Activated effector memory CD4-positive, alpha-beta T cell treated with anti-CD3 and anti-CD28 coated beads, Interleukin-2, amount 50 U/mL, for 16 hours (primary cell): Measurements from ENCODE around the gene FMN2.
"Not testable (repeated sequence)": the region's sequence is repeated elsewhere in the genome, so short reads cannot be mapped to it uniquely, and the experiment has no call there.

Experiments used
- DNase-seq: peaks from one replicate; pipeline ENCODE4 v3.0.0-alpha.2; 2020

The FMN2 gene

DNA sequence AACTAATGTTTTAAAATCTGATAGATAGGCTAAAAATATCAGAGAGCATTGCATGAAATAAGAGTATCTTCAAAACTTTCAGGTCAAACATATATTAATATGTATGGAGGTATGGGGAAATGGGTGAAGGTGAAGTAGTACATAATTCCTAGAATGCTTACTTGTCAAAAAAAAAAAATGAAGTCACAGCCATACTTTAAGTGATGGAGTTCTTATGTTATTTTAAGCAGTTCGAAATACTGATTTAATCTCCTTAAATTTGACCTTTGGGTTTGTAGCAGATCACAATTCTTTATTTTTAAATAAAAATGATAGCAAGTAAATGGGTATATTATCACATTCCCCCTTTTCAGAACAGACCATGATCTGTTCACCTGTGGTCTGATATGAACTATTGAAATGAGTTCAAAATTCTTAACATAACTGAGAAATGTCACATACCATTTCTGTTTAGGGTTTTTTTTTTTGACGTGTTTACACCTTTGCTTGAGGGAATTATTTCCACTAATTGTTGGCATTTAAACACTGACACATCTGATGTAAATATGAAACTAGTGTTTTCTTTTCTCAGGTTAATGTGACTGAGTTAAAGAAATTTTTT lies 300.1 kb downstream of the FMN2 start:
- DNase-seq: no peak

DNA sequence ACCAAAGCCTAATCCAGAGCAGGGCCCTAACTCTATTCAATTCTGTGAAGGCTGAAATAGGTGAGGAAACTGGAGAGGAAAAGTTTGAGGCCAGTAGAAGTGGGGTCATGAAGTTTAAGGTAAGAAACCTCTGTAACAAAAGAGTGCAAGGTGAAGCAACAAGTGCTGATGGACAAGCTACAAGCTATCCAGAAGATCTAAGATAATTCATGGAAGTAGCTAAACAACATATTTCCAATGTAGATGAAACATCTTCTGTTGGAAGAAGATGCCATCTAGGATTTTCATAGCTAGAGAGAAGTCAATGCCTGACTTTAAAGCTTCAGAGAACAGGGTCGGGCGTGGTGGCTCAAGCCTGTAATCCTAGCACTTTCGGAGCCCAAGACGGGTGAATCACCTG lies 302.7 kb downstream of the FMN2 start:
- no peak for DNase-seq

DNA sequence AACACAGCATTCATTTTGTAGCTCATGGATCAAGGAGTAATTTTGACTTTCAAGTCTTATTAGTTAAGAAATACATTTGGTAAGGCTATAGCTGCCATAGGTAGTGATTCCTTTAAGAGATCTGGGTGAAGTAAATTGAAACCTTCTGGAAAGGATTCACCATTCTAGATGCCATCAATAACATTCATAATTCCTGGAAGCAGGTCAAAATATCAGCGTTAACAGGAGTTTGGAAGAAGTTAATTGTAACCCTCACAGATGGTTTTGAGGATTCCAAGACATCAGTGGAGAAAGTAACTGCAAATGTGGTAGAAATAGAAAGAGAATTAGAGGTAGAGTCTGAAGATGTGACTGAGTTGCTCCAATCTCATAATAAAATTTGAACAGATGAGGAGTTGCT lies 303.7 kb downstream of the FMN2 start:
- DNase-seq: no peak

DNA sequence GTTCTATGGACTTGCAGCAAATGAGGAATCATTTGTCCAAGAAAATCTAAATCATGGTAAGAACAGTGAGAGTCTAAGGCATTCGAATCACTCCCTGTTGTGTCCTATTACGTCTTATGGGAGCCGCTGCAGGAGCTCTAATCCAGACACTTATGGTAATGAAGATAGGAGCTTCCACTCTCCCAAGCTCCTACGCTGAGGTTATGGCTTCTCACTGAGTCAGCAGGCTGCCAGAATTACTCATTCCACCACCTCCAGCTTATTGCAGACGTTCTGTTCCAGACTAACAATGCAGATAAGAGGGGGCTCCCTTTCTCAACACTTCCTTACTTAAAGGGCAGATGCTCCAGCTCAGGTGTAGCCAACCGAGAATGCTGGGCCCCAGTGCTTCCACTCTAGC lies 307.7 kb downstream of the FMN2 start:
- no peak for DNase-seq

DNA sequence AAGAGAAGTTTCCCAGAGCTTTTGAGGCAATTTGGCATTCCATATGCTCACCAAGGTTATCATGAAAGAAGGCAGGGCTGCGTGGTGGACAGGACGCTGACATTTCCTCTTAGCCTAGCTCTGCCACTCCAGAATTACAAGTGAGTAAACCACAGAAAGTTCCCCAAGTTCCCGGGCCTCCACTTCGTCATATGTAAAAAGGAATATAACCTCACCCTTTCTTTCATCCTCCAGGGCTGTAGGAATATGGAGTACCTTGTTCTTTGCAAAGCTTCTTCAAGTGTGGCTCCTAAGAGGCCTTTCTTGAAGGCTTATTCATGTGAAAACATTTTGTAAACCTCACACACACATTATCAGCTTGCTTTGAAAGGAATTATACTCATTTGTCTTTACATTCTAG lies 310.0 kb downstream of the FMN2 start:
- no peak for DNase-seq

DNA sequence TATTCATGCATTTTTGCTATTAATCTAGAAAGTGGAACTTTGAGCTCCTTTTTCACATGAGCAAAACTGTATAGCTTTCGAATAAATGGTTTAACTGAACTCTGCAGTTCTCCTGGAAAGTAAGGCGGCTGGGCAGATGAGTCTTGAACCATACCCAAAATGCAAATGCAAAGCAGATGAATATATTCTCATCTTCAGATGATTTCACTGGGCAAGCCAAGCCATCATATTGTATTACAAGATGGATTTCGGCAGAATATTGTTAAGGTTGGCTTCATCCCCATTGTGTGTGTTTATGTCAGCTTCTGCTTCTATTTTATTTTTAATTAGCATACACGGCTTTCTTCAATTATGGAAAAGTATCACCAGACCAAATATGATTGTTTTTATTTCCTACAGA lies 310.6 kb downstream of the FMN2 start:
- no peak for DNase-seq

DNA sequence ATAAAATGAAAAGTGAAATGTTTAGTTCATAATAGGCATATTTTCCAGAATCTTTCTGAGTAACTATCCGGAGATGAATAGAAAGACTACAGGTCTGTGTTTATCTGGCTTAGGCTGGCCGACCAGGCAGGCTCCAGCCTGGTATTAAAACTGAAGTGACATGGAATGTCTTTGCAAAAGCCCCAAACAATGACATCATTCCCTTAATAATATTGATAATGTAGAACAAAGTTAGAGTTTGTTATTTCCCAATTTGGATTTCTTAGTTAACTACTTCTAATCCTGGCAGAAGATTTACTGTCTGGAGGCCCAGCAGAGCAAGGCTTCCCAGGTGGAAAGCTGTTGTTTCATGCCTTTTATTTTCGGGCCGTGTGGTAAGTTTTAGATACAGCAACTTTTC lies 312.6 kb downstream of the FMN2 start:
- no peak for DNase-seq

DNA sequence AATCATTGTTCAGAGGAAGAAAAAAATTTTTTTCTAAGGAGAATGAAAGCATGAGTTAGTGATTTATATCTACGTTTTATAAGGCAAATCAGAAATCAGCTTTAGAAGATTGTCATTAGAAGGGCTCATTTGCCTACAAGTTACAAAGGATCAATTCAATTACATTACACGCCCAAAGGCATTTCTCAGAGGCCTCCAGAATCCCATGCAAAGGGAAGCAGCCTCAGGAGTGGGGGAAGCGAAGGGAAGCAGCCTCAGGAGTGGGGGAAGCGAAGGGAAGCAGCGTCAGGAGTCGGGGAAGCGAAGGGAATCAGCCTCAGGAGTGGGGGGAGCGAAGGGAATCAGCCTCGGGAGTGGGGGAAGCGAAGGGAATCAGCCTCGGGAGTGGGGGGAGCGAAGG lies 314.1 kb downstream of the FMN2 start:
- DNase-seq: no peak

DNA sequence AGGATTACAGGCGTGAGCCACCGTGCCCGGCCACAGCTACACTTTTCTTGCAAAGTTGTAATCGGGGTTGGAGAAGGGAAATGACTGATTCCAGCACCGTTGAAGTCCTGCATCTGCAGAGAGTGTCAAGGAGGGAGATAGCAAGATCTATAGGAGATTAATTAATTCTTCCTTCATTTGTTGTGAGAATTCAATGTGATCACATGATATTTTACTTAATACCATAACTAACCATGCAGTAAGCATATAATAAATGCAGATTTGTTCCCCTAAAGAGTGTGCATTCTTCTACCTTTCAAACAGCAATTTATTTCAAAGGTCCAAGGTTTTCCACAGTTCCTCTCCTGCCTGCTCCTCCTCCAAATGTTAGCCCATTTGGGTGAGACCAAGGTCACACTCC lies 315.7 kb downstream of the FMN2 start:
- DNase-seq: no peak

DNA sequence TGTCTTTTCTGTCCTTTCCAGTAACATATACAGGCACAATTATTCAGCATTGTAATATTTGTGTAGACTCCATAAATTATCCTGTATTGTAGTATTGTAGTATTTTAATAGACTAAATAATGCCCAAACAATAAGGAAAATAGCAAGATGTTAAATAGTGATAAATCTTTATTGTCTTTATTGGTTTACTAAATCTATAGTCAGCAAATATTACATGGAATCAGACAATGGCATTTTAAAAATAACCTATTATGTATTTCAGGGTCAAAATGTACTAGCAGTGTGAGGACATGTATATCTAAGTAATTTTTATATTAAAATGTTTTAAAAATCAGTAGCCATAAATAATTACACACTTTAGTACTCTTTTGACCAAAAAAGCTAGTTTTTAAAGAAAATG lies 317.9 kb downstream of the FMN2 start:
- no peak for DNase-seq

DNA sequence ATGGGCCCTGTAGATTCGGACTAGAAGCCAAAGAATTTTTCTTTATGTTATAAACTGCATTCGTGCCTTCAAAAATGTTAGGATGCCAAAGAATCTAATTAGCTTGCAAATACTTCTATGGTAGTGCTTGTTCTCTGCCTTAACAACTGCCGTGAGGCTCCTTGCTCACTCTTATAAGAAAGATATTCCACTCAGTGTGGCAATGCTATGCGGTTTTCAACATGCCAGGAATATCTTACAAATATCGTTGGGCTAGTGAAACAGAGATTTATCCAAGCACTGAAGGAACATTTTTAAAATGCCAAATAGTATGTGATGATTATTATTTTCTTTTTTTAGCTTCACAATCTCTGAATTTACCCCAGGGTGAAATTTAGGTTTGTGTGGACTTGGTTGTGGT lies 322.0 kb downstream of the FMN2 start:
- DNase-seq: no peak

DNA sequence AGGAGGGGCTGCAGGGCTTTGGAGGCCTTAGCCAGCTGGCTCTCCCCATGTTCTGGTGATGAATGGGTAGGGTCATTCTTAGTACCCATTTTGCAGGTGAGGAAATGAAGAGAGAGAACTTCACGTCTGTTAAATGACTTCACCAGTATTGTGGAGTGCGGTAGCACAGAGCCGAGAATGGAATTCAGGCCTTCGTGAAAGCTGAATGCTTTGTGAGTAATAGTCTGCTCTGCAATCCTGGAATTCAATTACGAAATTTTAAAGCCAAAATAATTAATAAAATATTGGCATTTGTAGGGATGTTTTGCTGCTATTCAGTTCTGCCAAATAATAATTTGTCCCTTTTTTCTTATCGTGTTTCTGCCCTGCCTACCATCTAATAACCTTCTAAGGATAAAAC lies 322.6 kb downstream of the FMN2 start:
- DNase-seq: no peak

DNA sequence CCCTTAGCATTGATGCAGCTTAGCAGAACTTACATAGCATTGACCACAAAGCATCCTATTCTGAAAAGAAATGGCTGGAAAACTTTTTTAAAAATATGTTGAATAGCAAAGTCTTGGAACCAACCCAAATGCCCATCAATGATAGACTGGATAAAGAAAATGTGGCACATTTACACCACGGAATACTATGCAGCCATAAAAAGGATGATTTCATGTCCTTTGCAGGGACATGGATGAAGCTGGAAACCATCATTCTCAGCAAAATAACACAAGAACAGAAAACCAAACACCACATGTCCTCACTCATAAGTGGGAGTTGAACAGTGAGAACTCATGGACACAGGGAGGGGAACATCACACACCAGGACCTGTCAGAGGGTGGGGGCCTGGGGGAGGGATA lies 323.3 kb downstream of the FMN2 start:
- DNase-seq: not testable (repeated sequence)

DNA sequence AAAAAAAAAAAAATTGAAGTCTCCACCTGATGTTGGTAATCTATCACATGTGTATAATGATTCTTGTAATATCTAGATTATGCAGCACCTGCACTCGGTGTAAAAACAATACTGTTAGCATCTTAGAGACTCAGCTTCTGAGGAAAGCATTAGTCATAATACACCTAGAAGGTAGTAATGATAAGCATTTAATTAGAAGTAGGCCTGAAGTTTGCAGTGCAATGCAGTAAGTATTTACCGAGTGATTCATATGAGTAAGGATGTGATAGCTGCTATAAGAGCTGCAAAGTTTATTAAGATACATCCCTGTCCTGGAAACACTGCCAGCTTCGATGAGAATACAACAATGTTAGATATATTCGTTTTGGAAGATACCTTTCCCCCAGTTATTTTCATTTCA lies 323.8 kb downstream of the FMN2 start:
- no peak for DNase-seq

DNA sequence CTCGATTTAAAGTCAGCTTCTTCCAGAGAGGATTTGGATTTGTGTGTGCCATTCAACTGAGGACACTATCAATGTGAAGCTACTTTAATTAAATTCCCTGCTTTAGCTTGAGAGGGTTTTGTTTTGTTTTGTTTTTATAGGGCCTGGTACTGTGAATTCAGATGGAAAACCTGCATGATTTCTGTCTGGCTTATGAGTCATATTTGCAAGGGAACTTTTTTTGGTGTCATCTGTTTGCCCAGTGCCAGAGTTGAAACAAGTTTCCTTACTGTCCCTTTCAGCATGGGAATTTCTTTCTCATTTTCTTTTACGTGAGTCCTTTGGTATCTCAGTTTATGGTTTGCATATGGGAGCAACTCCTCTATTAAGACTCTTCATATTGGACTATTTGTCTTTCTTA lies 325.6 kb downstream of the FMN2 start:
- no peak for DNase-seq

DNA sequence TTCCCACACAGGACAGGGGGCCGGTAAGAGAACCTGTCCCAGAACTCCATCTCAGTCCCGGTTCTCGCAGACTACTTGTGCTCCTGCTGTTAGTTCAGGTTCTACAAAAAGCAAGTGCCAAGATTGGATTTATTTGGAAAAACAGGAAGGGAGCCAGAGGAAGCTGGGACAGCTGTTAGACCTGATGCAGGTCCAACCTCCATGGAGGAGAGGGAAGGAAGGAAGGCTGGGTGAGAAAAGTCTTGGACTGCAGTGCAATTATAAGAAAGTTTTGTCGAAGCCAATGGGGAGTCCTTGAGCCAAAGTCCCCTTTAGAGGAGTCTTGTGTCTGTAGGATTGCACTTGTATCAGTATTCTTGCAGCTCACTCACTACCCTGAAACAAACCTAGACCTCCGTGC lies 329.1 kb downstream of the FMN2 start:
- DNase-seq: no peak

DNA sequence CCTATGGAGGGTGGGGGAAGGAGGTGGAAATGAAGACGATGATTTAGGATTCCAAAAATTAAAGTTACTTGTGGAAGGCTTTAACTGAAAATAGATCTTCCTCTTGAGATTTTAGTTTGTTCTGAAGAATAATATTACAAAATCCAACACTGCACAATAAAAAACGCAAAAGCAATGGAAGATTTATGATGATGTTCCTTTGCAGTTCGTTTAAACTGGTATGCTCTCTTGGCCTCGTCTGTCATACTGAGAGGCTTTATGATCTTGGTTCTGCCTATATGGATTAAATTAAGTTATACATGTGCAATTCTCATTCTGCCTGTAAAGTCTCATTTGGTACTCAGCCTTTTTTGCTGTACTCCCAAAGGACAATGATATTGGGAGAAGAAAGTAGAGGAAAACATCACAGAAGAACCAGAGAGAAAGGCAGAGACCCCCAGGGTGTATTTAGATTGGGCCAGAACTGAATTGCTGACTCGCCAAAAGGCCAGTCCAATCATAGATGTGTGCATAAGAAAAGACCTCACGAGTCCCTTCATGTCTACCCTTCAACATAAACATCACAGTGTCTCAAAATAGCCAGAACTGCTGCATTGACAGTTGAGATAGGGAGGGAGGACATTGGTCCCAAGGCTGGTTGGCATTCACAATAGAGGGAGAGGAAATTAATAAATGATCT lies 331.7 kb downstream of the FMN2 start:
- no peak for DNase-seq

DNA sequence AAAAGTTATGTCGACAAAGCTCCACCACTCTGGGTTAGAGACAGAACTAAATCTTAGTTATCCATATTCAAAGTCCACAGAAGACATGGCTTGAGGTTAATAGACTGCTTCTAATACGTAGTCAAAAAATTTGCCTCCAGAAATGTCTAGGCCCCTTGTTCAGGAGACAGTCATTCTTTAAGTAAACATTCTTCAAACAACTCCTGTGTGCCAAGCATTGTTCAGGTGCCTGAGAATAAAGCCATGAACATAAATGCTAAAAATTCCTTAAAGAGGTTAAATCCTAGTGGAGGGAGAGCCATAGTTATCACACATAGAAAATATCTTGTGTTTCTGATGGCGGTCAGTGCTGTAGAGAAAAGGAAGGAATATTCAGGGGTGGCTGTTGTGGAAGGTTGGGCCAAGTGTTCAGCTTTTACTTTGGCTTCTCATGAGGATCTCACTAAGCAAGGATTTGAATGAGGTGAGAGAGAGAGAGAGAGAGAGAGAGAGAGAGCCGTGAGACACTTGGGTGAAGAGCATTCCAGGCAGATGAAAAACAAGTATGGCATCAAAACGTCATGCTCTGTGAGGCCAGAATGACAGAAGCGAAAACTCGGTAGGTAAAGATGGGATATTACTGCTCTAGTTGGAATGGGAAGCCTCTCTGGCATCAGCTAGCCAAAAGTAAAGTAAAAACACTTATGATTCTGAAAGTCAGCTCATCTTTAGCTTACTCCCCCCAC lies 333.2 kb downstream of the FMN2 start:
- no peak for DNase-seq

DNA sequence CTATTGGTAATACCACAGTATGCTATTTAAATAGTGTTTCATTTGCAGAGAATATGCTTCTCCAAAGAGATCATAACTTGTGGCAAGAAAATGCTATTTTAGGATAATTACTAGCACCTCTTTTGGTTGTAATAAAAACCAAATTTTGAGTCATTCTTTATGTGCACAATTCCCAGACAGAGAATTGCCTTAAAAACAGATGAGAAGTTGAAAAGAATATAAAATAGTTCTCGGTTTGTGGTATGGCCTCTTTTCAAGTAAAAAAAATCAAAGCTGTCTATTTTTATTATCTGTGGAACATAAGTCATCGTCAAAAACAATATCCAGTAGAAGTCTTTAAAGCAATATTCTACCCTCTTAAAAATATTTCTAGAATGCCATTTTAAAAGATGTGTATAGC lies 334.4 kb downstream of the FMN2 start:
- no peak for DNase-seq

DNA sequence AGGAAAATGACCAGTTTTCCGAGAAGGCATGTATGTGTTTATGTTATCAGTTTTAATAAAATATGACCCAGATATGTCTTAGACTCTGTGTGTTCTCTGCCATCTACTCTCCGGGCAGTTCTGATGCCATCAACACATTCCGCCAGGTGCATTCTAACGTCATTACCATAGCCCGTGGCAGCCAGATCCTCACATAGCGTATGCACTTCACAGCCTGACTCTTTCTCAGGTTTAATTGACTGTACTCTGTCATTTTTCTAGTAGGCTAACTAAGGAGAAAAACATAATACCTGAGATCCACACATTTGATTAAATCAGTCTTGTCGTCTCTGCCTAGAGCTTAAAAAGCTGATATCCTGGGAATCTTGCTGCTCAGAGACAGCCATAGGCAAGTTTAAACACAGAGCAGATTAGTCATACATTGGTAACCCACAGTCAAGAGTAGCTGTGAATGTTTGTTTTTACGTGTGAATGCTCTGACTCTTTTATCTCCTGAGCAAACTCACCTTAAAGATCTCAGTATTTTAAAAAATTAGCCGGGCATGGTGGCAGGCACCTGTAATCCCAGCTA lies 344.4 kb downstream of the FMN2 start:
- DNase-seq: no peak

DNA sequence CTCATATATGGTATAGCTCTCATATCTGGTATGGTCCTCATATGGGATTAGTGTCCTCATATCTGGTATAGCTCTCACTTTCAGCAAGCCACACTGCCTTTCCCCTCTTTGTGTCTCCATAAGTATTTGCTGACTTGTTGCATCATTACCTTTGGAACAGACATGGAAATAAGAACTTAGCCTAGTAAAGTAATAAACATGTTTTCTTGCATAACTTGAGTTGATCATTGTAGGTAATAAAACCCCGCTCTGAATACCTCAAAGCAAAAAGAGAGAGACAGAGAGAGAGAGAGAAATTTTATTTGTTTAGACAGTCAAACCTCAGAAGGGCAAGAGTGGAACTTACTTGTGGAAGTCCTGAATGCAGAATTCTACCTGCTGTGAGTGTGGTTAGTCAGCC lies 350.0 kb downstream of the FMN2 start:
- DNase-seq: no peak

DNA sequence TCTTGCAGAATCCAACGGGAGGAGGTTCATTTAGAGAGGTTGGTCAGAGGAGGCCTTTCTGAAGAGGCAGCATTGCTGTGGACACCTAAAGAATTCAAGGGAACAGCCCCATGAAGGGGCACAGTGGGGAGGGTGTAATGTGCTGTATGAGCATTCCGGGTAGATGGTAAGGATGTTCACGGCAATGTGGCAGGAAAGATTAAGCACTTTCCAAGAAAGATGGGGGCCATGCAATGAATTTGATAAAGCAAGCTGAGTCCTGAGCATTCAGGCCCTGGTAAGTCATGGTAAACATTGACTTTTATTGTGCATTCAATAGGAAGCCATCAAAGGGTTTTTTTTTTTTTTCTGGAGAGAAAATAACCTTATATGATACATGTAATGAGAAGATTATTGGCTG lies 353.7 kb downstream of the FMN2 start:
- no peak for DNase-seq

DNA sequence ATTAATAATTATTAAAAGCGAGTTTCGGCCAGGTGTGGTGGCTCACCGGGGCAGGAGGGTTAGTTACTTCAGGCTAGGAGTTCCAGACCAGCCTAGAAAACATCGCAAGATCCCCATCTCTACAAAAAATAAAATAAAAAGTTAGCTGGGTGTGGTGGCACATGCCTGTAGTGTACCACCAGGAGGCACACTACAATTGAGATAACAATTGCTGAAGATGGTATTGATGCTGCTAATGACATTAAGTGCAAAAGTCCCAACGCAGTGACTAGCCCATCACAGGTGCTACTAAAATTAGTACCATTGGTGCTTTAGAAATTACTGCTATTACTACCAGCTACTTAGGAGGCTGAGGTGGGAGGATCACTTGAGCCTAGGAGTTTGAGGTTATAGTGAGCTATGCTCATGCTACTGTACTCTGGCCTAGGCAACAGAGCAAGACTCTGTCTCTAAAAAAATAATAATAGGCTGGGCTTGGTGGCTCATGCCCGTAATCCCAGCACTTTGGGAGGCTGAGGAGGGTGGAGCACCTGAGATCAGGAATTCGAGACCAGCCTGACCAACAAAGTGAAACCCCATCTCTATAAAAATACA lies 363.6 kb downstream of the FMN2 start:
- DNase-seq: no peak

DNA sequence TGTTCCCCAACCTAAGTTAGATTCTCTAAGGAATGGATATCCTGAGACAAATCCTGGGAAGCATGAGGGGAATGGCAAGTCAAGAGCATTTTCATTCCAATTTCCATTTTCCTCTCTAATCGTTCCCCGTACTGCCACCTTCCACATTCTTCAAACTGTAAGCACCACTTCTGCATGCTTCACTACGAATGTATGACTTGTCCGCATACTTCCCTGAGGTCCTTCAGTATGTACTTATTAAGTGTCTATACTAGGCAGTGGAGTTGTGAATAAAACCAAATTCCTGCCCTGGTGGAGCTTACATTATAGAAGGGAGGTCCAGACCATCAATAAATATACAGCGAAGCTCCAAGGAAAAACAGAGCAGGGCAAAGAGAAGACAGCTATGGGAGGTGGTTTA lies 365.5 kb downstream of the FMN2 start:
- no peak for DNase-seq
